GM12891 (cell line): ENCODE results near the gene NEK10.

ENCODE experiments used
- DNase-seq: peaks from one replicate; pipeline ENCODE4 v3.0.0; 2011; ENCODE audit warnings: low spot score; ENCODE audit not compliant: insufficient read length
- FAIRE-seq: peaks from 2 replicates; lab custom pipeline; 2011; peaks lifted over from hg19 to GRCh38; lab: Jason Lieb, UNC
- PAX5 ChIP-seq: IDR thresholded peaks from 2 replicates; pipeline ENCODE4 v1.6.1; 2011; ENCODE audit warnings: low read length, moderate library complexity, mild to moderate bottlenecking; ENCODE audit not compliant: insufficient read depth, severe bottlenecking
- POLR2A ChIP-seq: IDR thresholded peaks from 2 replicates; pipeline ENCODE4 v1.6.1; 2011; ENCODE audit warnings: low read depth, low read length, control low read depth
- POLR2AphosphoS5 ChIP-seq: IDR thresholded peaks from 2 replicates; pipeline ENCODE4 v1.6.1; 2011; ENCODE audit warnings: low read depth, low read length, control low read depth
- POU2F2 ChIP-seq: IDR thresholded peaks from 2 replicates; pipeline ENCODE4 v1.6.1; 2011; ENCODE audit warnings: low read depth, mild to moderate bottlenecking, control low read depth, low read length, moderate library complexity
- SPI1 ChIP-seq: IDR thresholded peaks from 2 replicates; pipeline ENCODE4 v1.6.1; 2011; ENCODE audit warnings: low read depth, low read length, control low read depth
- TAF1 ChIP-seq: IDR thresholded peaks from 2 replicates; pipeline ENCODE4 v1.6.1; 2011; ENCODE audit warnings: low read depth, low read length, control low read depth

NEK10 gene

GRCh38 chr3:27146786-27147185 lies 222.4 kb downstream of the NEK10 start:
- TF ChIP-seq POLR2AphosphoS5, result no peak
- TF ChIP-seq PAX5, result no peak
- no peak for TF ChIP-seq POU2F2
- TF ChIP-seq SPI1, result no peak
- TF ChIP-seq TAF1, result no peak
- DNase-seq (no peak), FAIRE-seq (no peak)

GRCh38 chr3:27145719-27146118 lies 223.5 kb downstream of the NEK10 start:
- no peak for TF ChIP-seq SPI1
- TF ChIP-seq POLR2AphosphoS5, result no peak
- no peak for TF ChIP-seq POU2F2
- no peak for TF ChIP-seq PAX5
- no peak for TF ChIP-seq POLR2A
- no peak for TF ChIP-seq TAF1
- FAIRE-seq, result no peak
- DNase-seq, result no peak

- no peak for TF ChIP-seq SPI1
- no peak for TF ChIP-seq PAX5
- no peak for TF ChIP-seq POLR2A
- no peak for TF ChIP-seq TAF1
- TF ChIP-seq POU2F2, result no peak
- TF ChIP-seq POLR2AphosphoS5, result no peak
- DNase-seq, result no peak
- FAIRE-seq, result no peak
These were observed 227.5 kb downstream of the NEK10 start for GRCh38 chr3:27141668-27142067.

- DNase-seq, result no peak
- FAIRE-seq, result no peak
- TF ChIP-seq POU2F2 (no peak), SPI1 (no peak), PAX5 (no peak), POLR2A (no peak), POLR2AphosphoS5 (no peak), TAF1 (no peak)
These were observed 230.6 kb downstream of the NEK10 start for GRCh38 chr3:27138562-27138961.

GRCh38 chr3:27138005-27138404 lies 231.2 kb downstream of the NEK10 start:
- DNase-seq (no peak), FAIRE-seq (no peak)
- no peak for TF ChIP-seq POLR2AphosphoS5
- TF ChIP-seq SPI1, result no peak
- no peak for TF ChIP-seq POLR2A
- TF ChIP-seq PAX5, result no peak
- no peak for TF ChIP-seq POU2F2
- TF ChIP-seq TAF1, result no peak

GRCh38 chr3:27134171-27134796 lies 234.9 kb downstream of the NEK10 start:
- TF ChIP-seq POU2F2, result no peak
- no peak for TF ChIP-seq POLR2AphosphoS5
- peak; percentile 26; the same call in 1 of the 2 replicates for TF ChIP-seq SPI1
- no peak for TF ChIP-seq TAF1
- no peak for TF ChIP-seq POLR2A
- FAIRE-seq, result peak; percentile 92
- DNase-seq, result peak; percentile 17

- DNase-seq (no peak), FAIRE-seq (no peak)
- TF ChIP-seq SPI1 (no peak), TAF1 (no peak), POLR2A (no peak), POU2F2 (no peak), POLR2AphosphoS5 (no peak), PAX5 (no peak)
These were observed 236.1 kb downstream of the NEK10 start for GRCh38 chr3:27133060-27133459.

- TF ChIP-seq POLR2A, result no peak
- no peak for TF ChIP-seq POLR2AphosphoS5
- no peak for TF ChIP-seq TAF1
- no peak for TF ChIP-seq PAX5
- no peak for TF ChIP-seq SPI1
- TF ChIP-seq POU2F2, result no peak
- DNase-seq, result no peak
- no peak for FAIRE-seq
These were observed 238.4 kb downstream of the NEK10 start for GRCh38 chr3:27130796-27131195.

GRCh38 chr3:27127879-27128278 lies 241.3 kb downstream of the NEK10 start:
- no peak for FAIRE-seq
- no peak for TF ChIP-seq POU2F2
- TF ChIP-seq TAF1, result no peak
- TF ChIP-seq PAX5, result no peak
- TF ChIP-seq POLR2A, result no peak
- TF ChIP-seq SPI1, result no peak
- TF ChIP-seq POLR2AphosphoS5, result no peak
- DNase-seq, result no peak

- DNase-seq (no peak), FAIRE-seq (no peak)
- TF ChIP-seq POLR2A (no peak), PAX5 (no peak), POU2F2 (no peak), POLR2AphosphoS5 (no peak), TAF1 (no peak), SPI1 (no peak)
These were observed 242.0 kb downstream of the NEK10 start for GRCh38 chr3:27127195-27127594.
